ENCODE measurements around the gene WDR81.
A peak's percentile ranks its signal among the peaks of the same experiment; 100 is the strongest.
"Not testable (repeated sequence)": the region's sequence is repeated elsewhere in the genome, so short reads cannot be mapped to it uniquely, and the experiment has no call there.

Gene WDR81

GRCh38 chr17:1754430-1755112 lies 30.1 kb downstream of the WDR81 start:
- no peak for DNase-seq (ENCODE audit: low spot score)

GRCh38 chr17:1755252-1755826 lies 30.8 kb downstream of the WDR81 start:
- DNase-seq (ENCODE audit: low spot score) = no peak

GRCh38 chr17:1755827-1756262 lies 31.3 kb downstream of the WDR81 start:
- DNase-seq (ENCODE audit: low spot score) = no peak

GRCh38 chr17:1758807-1759206 lies 34.3 kb downstream of the WDR81 start:
- DNase-seq (ENCODE audit: low spot score) = no peak

GRCh38 chr17:1759529-1759928 lies 35.0 kb downstream of the WDR81 start:
- no peak for DNase-seq (ENCODE audit: low spot score)

- no peak for DNase-seq (ENCODE audit: low spot score)
These were observed 37.9 kb downstream of the WDR81 start for GRCh38 chr17:1762233-1762900.

- DNase-seq (ENCODE audit: low spot score) = no peak
These were observed 38.7 kb downstream of the WDR81 start for GRCh38 chr17:1762901-1763898.

- DNase-seq (ENCODE audit: low spot score) = no peak
These were observed 39.8 kb downstream of the WDR81 start for GRCh38 chr17:1764284-1764683.

- DNase-seq (ENCODE audit: low spot score) = not testable (repeated sequence)
These were observed 40.2 kb downstream of the WDR81 start for GRCh38 chr17:1764705-1765104.

- DNase-seq (ENCODE audit: low spot score) = no peak
These were observed 41.1 kb downstream of the WDR81 start for GRCh38 chr17:1765576-1765975.

- DNase-seq (ENCODE audit: low spot score) = no peak
These were observed 42.1 kb downstream of the WDR81 start for GRCh38 chr17:1766382-1767135.

- no peak for DNase-seq (ENCODE audit: low spot score)
These were observed 42.9 kb downstream of the WDR81 start for GRCh38 chr17:1767358-1767757.

GRCh38 chr17:1769822-1770477 lies 45.4 kb downstream of the WDR81 start:
- no peak for DNase-seq (ENCODE audit: low spot score)

GRCh38 chr17:1773000-1773695 lies 48.6 kb downstream of the WDR81 start:
- not testable (repeated sequence) for DNase-seq (ENCODE audit: low spot score)

GRCh38 chr17:1773696-1774181 lies 49.2 kb downstream of the WDR81 start:
- no peak for DNase-seq (ENCODE audit: low spot score)

- DNase-seq (ENCODE audit: low spot score) = no peak
These were observed 50.1 kb downstream of the WDR81 start for GRCh38 chr17:1774390-1775176.

- no peak for DNase-seq (ENCODE audit: low spot score)
These were observed 51.8 kb downstream of the WDR81 start for GRCh38 chr17:1776328-1776727.

- DNase-seq (ENCODE audit: low spot score) = no peak
These were observed 52.4 kb downstream of the WDR81 start for GRCh38 chr17:1776857-1777256.

- DNase-seq (ENCODE audit: low spot score) = peak; percentile 80
These were observed 55.1 kb downstream of the WDR81 start for GRCh38 chr17:1779571-1780131.
